Neural cell (in vitro differentiated cells): ENCODE measurements around the gene DNAH10.

Experiments used
- EP300 ChIP-seq: fragments of 450-650 bp; conservative IDR thresholded peaks from 2 replicates; pipeline ENCODE4 v1.6.1; 2014; ENCODE audit warnings: antibody characterized with exemption, mild to moderate bottlenecking, moderate library complexity; ENCODE audit not compliant: poor library complexity, severe bottlenecking
- POLR2AphosphoS5 ChIP-seq: IDR thresholded peaks from 2 replicates; pipeline ENCODE4 v1.6.1; 2012
- TAF1 ChIP-seq: IDR thresholded peaks from 2 replicates; pipeline ENCODE4 v1.6.1; 2012; ENCODE audit warnings: low read depth
- TF ChIP-seq, protein P1 (sequence below): fragments of 450-650 bp; IDR thresholded peaks from 2 replicates; pipeline ENCODE4 v1.5.1; 2014; ENCODE audit warnings: antibody characterized with exemption, mild to moderate bottlenecking, moderate library complexity; ENCODE audit not compliant: poor library complexity, severe bottlenecking

- TF ChIP-seq, protein P1, sequence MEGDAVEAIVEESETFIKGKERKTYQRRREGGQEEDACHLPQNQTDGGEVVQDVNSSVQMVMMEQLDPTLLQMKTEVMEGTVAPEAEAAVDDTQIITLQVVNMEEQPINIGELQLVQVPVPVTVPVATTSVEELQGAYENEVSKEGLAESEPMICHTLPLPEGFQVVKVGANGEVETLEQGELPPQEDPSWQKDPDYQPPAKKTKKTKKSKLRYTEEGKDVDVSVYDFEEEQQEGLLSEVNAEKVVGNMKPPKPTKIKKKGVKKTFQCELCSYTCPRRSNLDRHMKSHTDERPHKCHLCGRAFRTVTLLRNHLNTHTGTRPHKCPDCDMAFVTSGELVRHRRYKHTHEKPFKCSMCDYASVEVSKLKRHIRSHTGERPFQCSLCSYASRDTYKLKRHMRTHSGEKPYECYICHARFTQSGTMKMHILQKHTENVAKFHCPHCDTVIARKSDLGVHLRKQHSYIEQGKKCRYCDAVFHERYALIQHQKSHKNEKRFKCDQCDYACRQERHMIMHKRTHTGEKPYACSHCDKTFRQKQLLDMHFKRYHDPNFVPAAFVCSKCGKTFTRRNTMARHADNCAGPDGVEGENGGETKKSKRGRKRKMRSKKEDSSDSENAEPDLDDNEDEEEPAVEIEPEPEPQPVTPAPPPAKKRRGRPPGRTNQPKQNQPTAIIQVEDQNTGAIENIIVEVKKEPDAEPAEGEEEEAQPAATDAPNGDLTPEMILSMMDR, result no peak
- TF ChIP-seq POLR2AphosphoS5, result no peak
- no peak for TF ChIP-seq TAF1
- TF ChIP-seq EP300, result no peak
These were observed 87.4 kb downstream of the DNAH10 start for GRCh38 chr12:123849517-123849916.
